Measurements from ENCODE around the gene SBF2.

- no peak for TF ChIP-seq CTCF (IDR thresholded peaks at IDR 0.05)
- TF ChIP-seq POLR2AphosphoS5 (IDR thresholded peaks at IDR 0.05), result no peak
- no peak for TF ChIP-seq EP300 (IDR thresholded peaks at IDR 0.05)
- no peak for TF ChIP-seq POLR2A (IDR thresholded peaks at IDR 0.05)
Measured at GRCh38 chr11:10192036-10192435, 102.0 kb downstream of the SBF2 start.
